H9 (cell line): Measurements from ENCODE around the gene POLDIP3. TPM values are rescaled to one million over a fixed set of nuclear protein-coding genes. Genes with fewer than 3 reads are reported as not detected.

Experiments
- DNase-seq: peaks from one replicate; pipeline ENCODE4 v3.0.0-alpha.2; 2017
- H2AFZ ChIP-seq: one replicate; pipeline ENCODE4 v1.6.1; 2013; ENCODE audit warnings: mild to moderate bottlenecking, low read length, control low read depth, moderate library complexity
- H2AK5ac ChIP-seq: 2 replicates; pipeline ENCODE4 v1.6.1; 2013; ENCODE audit warnings: low read length, control low read depth, mixed read lengths; ENCODE audit not compliant: insufficient read length
- H2BK120ac ChIP-seq: one replicate; pipeline ENCODE4 v1.6.1; 2013; ENCODE audit warnings: low read depth, mild to moderate bottlenecking, low read length, control low read depth, inconsistent platforms; ENCODE audit not compliant: poor library complexity, severe bottlenecking
- H2BK12ac ChIP-seq: 2 replicates; pipeline ENCODE4 v1.6.1; 2013; ENCODE audit warnings: low read length, control low read depth, mixed read lengths, low read depth; ENCODE audit not compliant: insufficient read length
- H2BK15ac ChIP-seq: 2 replicates; pipeline ENCODE4 v1.6.1; 2013; ENCODE audit warnings: low read depth, low read length, control low read depth
- H2BK20ac ChIP-seq: one replicate; pipeline ENCODE4 v1.6.1; 2013; ENCODE audit warnings: low read depth, mild to moderate bottlenecking, low read length, control low read depth, inconsistent platforms; ENCODE audit not compliant: poor library complexity, severe bottlenecking
- H2BK5ac ChIP-seq: 2 replicates; pipeline ENCODE4 v1.6.1; 2013; ENCODE audit warnings: low read length, control low read depth, mixed read lengths; ENCODE audit not compliant: insufficient read length
- H3K14ac ChIP-seq: 2 replicates; pipeline ENCODE4 v1.6.1; 2013; ENCODE audit warnings: low read length, control low read depth; ENCODE audit not compliant: insufficient read depth
- H3K18ac ChIP-seq: 2 replicates; pipeline ENCODE4 v1.6.1; 2013; ENCODE audit warnings: low read depth, mild to moderate bottlenecking, mixed read lengths, low read length, control low read depth; ENCODE audit not compliant: insufficient read length
- H3K23ac ChIP-seq: 2 replicates; pipeline ENCODE4 v1.6.1; 2013; ENCODE audit warnings: low read length, control low read depth, mixed read lengths, low read depth; ENCODE audit not compliant: insufficient read length
- H3K23me2 ChIP-seq: 2 replicates; pipeline ENCODE4 v1.6.1; 2013; ENCODE audit warnings: low read depth, mild to moderate bottlenecking, mixed read lengths, low read length, control low read depth; ENCODE audit not compliant: insufficient read length, poor library complexity, severe bottlenecking
- H3K27ac ChIP-seq: 2 replicates; pipeline ENCODE4 v1.5.1; 2013; ENCODE audit warnings: low read length, control low read depth, mixed read lengths, low read depth; ENCODE audit not compliant: insufficient read length
- H3K27me3 ChIP-seq: 2 replicates; pipeline ENCODE4 v1.6.1; 2013; ENCODE audit warnings: low read length, control low read depth, inconsistent platforms; ENCODE audit not compliant: insufficient read depth
- H3K4ac ChIP-seq: 2 replicates; pipeline ENCODE4 v1.6.1; 2013; ENCODE audit warnings: low read depth, mild to moderate bottlenecking, control low read depth, inconsistent platforms, low read length, moderate library complexity
- H3K4me1 ChIP-seq: 2 replicates; pipeline ENCODE4 v1.6.1; 2013; ENCODE audit warnings: low read length, control low read depth, inconsistent platforms; ENCODE audit not compliant: insufficient read depth
- H3K4me2 ChIP-seq: 2 replicates; pipeline ENCODE4 v1.6.1; 2013; ENCODE audit warnings: low read length, control low read depth, mixed read lengths; ENCODE audit not compliant: insufficient read length, insufficient read depth
- H3K56ac ChIP-seq: 2 replicates; pipeline ENCODE4 v1.6.1; 2013; ENCODE audit warnings: low read depth, mild to moderate bottlenecking, mixed read lengths, low read length, control low read depth; ENCODE audit not compliant: insufficient read length
- H3K79me1 ChIP-seq: 2 replicates; pipeline ENCODE4 v1.6.1; 2013; ENCODE audit warnings: low read depth, mild to moderate bottlenecking, moderate library complexity, low read length, control low read depth, inconsistent platforms; ENCODE audit not compliant: insufficient read depth, poor library complexity, severe bottlenecking
- H3K79me2 ChIP-seq: 2 replicates; pipeline ENCODE4 v1.6.1; 2013; ENCODE audit warnings: low read length, control low read depth, inconsistent platforms; ENCODE audit not compliant: insufficient read depth
- H3K9ac ChIP-seq: 2 replicates; pipeline ENCODE4 v1.6.1; 2013; ENCODE audit warnings: low read length, control low read depth, mixed read lengths; ENCODE audit not compliant: insufficient read length; ENCODE audit errors: extremely low read depth
- H3K9me3 ChIP-seq: one replicate; pipeline ENCODE4 v1.6.1; 2013; ENCODE audit warnings: low read depth, low read length, inconsistent platforms; ENCODE audit not compliant: control insufficient read depth
- H3T11ph ChIP-seq: one replicate; pipeline ENCODE4 v1.6.1; 2013; ENCODE audit warnings: mild to moderate bottlenecking, low read length, control low read depth, inconsistent platforms
- H4K20me1 ChIP-seq: one replicate; pipeline ENCODE4 v1.6.1; 2013; ENCODE audit not compliant: control insufficient read depth, insufficient read length, insufficient read depth
- H4K5ac ChIP-seq: 2 replicates; pipeline ENCODE4 v1.6.1; 2013; ENCODE audit warnings: low read depth, mild to moderate bottlenecking, mixed read lengths, low read length, control low read depth; ENCODE audit not compliant: insufficient read length
- H4K8ac ChIP-seq: replicated peaks from 2 replicates; pipeline ENCODE4 v1.6.1; 2013; ENCODE audit warnings: low read length, control low read depth, mixed read lengths, low read depth; ENCODE audit not compliant: insufficient read length
- H4K91ac ChIP-seq: 2 replicates; pipeline ENCODE4 v1.6.1; 2013; ENCODE audit warnings: low read depth, mild to moderate bottlenecking, moderate library complexity, mixed read lengths, low read length, control low read depth; ENCODE audit not compliant: insufficient read length
- H3K27ac Mint-ChIP-seq, 3 experiments: 2 replicates in 2 of 3; 3 replicates in 1 of 3; pipeline ENCODE4 v1.8.0; 2020 to 2021; ENCODE audit warnings: mixed read lengths in 3 of 3, mild to moderate bottlenecking in 1 of 3, moderate library complexity in 1 of 3
- H3K27me3 Mint-ChIP-seq: 2 replicates; pipeline ENCODE4 v1.8.0; 2021; ENCODE audit warnings: low read depth, mild to moderate bottlenecking, moderate library complexity, mixed read lengths
- H3K36me3 Mint-ChIP-seq, 3 experiments: 2 replicates in 2 of 3; 3 replicates in 1 of 3; pipeline ENCODE4 v1.8.0; 2020 to 2021; ENCODE audit warnings: low read depth in 3 of 3, mixed read lengths in 3 of 3; ENCODE audit not compliant: insufficient read depth in 1 of 3
- H3K4me1 Mint-ChIP-seq, 2 experiments: 2 replicates each; pipeline ENCODE4 v1.8.0; 2020; ENCODE audit warnings: mixed read lengths in 2 of 2
- H3K4me3 Mint-ChIP-seq, 2 experiments: 2 replicates in 1 of 2; 3 replicates in 1 of 2; pipeline ENCODE4 v1.8.0; 2020 to 2021; ENCODE audit warnings: mild to moderate bottlenecking in 2 of 2, mixed read lengths in 2 of 2, moderate library complexity in 1 of 2
- H3K9me3 Mint-ChIP-seq, 2 experiments: 2 replicates in 1 of 2; 3 replicates in 1 of 2; pipeline ENCODE4 v1.8.0; 2020; ENCODE audit warnings: mild to moderate bottlenecking in 2 of 2, mixed read lengths in 2 of 2, moderate library complexity in 1 of 2
- CTCF ChIP-seq: fragments of 200-600 bp; sonication (generic); conservative IDR thresholded peaks from 3 replicates; pipeline ENCODE4 v1.8.0; 2021; ENCODE audit warnings: antibody characterized with exemption, mild to moderate bottlenecking
- WGBS: extraction: QIAGEN DNeasy Blood & Tissue Kit; methylation state at CpG from one replicate; pipeline ENCODE4 v1.1.7; 2013; ENCODE audit warnings: missing lambda C conversion rate, low lambda C conversion rate, mixed read lengths; ENCODE audit not compliant: insufficient read length; ENCODE audit errors: extremely low coverage; 5-methylcytosine and 5-hydroxymethylcytosine counted together
- total RNA-seq: library from RNA; stranded (reverse); gene quantifications from 2 replicates; pipeline ENCODE4 v1.2.1, GENCODE V29; 2021

POLDIP3 gene
- total RNA-seq, 1 experiment from 2014 or later: 90.8 TPM

- no peak overlapping the region for H3K18ac ChIP-seq
- H4K8ac ChIP-seq: no peak overlapping the region
- H3K9ac ChIP-seq: no peak overlapping the region
- no peak overlapping the region for H3T11ph ChIP-seq
- peaks cover 6% of the 10 kb centered on the region; the same call in 1 of the 2 replicates for H3K27me3 ChIP-seq
- H4K91ac ChIP-seq: no peak overlapping the region
- H2BK20ac ChIP-seq: no peak overlapping the region
- H3K14ac ChIP-seq: no peak overlapping the region
- H3K23ac ChIP-seq: no peak overlapping the region
- peaks cover 3 to 11% (median 3%) of the 10 kb centered on the region in 3 experiments; a peak in 5 of 7 replicates for H3K36me3 Mint-ChIP-seq
- no peak overlapping the region for H3K27ac Mint-ChIP-seq
- no peaks in the 10 kb centered on the region for H4K20me1 ChIP-seq
- no peak overlapping the region for H4K5ac ChIP-seq
- no peak overlapping the region for H3K4me3 Mint-ChIP-seq
- no peaks in the 10 kb centered on the region for H3K79me1 ChIP-seq
- H3K9me3 ChIP-seq: peaks cover 4% of the 10 kb centered on the region
- H3K56ac ChIP-seq: no peak overlapping the region
- no peak overlapping the region for H2BK15ac ChIP-seq
- no peak for TF ChIP-seq CTCF
- H2BK5ac ChIP-seq: no peak overlapping the region
- no peak overlapping the region for H3K4me2 ChIP-seq
- H2BK12ac ChIP-seq: no peak overlapping the region
- peaks cover 75% of the 10 kb centered on the region for H3K27me3 Mint-ChIP-seq
- H2AK5ac ChIP-seq: no peak overlapping the region
- H3K4ac ChIP-seq: no peak overlapping the region
- H2AFZ ChIP-seq: no peak overlapping the region
- no peak for DNase-seq
- H3K79me2 ChIP-seq: no peaks in the 10 kb centered on the region
- no peaks in the 10 kb centered on the region for H3K4me1 ChIP-seq
- H2BK120ac ChIP-seq: no peak overlapping the region
- no peak overlapping the region for H3K27ac ChIP-seq
- no peaks in the 10 kb centered on the region for H3K23me2 ChIP-seq
- peaks cover 19 to 22% of the 10 kb centered on the region in 2 experiments for H3K9me3 Mint-ChIP-seq
- H3K4me1 Mint-ChIP-seq: peaks cover 11 to 12% of the 10 kb centered on the region in 2 experiments
- WGBS: no CpG with 5 or more reads among the region's 9 CpGs
Measured at GRCh38 chr22:42547562-42547961, 67.1 kb downstream of the POLDIP3 start.
